ENCODE results near the gene LRRK2. TPM values are rescaled to one million over a fixed set of nuclear protein-coding genes. Genes with fewer than 3 reads are reported as not detected.
"Not testable (repeated sequence)": the region's sequence is repeated elsewhere in the genome, so short reads cannot be mapped to it uniquely, and the experiment has no call there.

LRRK2 gene
- polyA plus RNA-seq, 1 donor (not counting 4 experiments of a cell fraction or from before 2014, with no cell fraction given), result 0.25 TPM

- Histone ChIP-seq H3K36me3 (ENCODE audit: control insufficient read depth in 2 of 2, extremely low read depth in 1 of 2, insufficient read depth in 2 of 2, low read length in 2 of 2) (no peaks in the 10 kb centered on the region), H3K4me2 (ENCODE audit: control insufficient read depth, extremely low read depth, insufficient read depth, low read depth, low read length) (peak overlapping the region; percentile 17), H3K27me3 (ENCODE audit: control insufficient read depth, extremely low read depth, insufficient read depth, low read length) (no peaks in the 10 kb centered on the region), H3K4me3 (ENCODE audit: control insufficient read depth in 2 of 3, extremely low read depth in 1 of 3, insufficient read depth in 2 of 3, low read depth in 1 of 3, low read length in 3 of 3) (no peak overlapping the region), H4K20me1 (ENCODE audit: control insufficient read depth, extremely low read depth, insufficient read depth, low read length) (no peaks in the 10 kb centered on the region), H2AFZ (ENCODE audit: control insufficient read depth, low read length) (peak overlapping the region; percentile 46), H3K27ac (ENCODE audit: control insufficient read depth, insufficient read depth, low read length) (no peak overlapping the region), H3K9ac (ENCODE audit: control insufficient read depth, extremely low read depth, insufficient read depth, low read length) (no peak overlapping the region), H3K4me1 (ENCODE audit: control insufficient read depth, extremely low read depth, insufficient read depth, low read length) (peaks cover 3% of the 10 kb centered on the region), H3K9me1 (ENCODE audit: control insufficient read depth, extremely low read depth, insufficient read depth, low read length) (no peaks in the 10 kb centered on the region), H3K79me2 (ENCODE audit: control insufficient read depth, insufficient read depth, low read length) (no peaks in the 10 kb centered on the region), H3K9me3 (ENCODE audit: control insufficient read depth, low read depth, low read length) (no peaks in the 10 kb centered on the region)
- DNase-seq (ENCODE audit: low read depth, low spot score) (no peak), FAIRE-seq (no peak)
- dilution Hi-C loops (cut with MboI; ENCODE audit: extremely low pct_ligation_motif_present, low sequenced_read_pairs), result no loop called here
- no peak for TF ChIP-seq CTCF (optimal IDR thresholded peaks at IDR 0.05 in 1 of 3, IDR thresholded peaks at IDR 0.05 in 1 of 3, conservative IDR thresholded peaks at IDR 0.05 in 1 of 3; ENCODE audit: extremely low read depth in 1 of 3, insufficient read depth in 2 of 3, low read length in 3 of 3)
- TF ChIP-seq EZH2 (IDR thresholded peaks at IDR 0.05; ENCODE audit: low read length), result no peak
Measured at GRCh38 chr12:40248034-40248433, 23.2 kb downstream of the LRRK2 start.

- H3K9me1 ChIP-seq (ENCODE audit: control insufficient read depth, extremely low read depth, insufficient read depth, low read length), result no peaks in the 10 kb centered on the region
- H3K79me2 ChIP-seq (ENCODE audit: control insufficient read depth, insufficient read depth, low read length), result no peaks in the 10 kb centered on the region
- H3K27me3 ChIP-seq (ENCODE audit: control insufficient read depth, extremely low read depth, insufficient read depth, low read length), result no peaks in the 10 kb centered on the region
- H3K9me3 ChIP-seq (ENCODE audit: control insufficient read depth, low read depth, low read length), result no peaks in the 10 kb centered on the region
- no peaks in the 10 kb centered on the region for H4K20me1 ChIP-seq (ENCODE audit: control insufficient read depth, extremely low read depth, insufficient read depth, low read length)
- no peaks in the 10 kb centered on the region for H3K36me3 ChIP-seq (ENCODE audit: control insufficient read depth in 2 of 2, extremely low read depth in 1 of 2, insufficient read depth in 2 of 2, low read length in 2 of 2)
- no peak overlapping the region for H3K27ac ChIP-seq (ENCODE audit: control insufficient read depth, insufficient read depth, low read length)
- DNase-seq (ENCODE audit: low read depth, low spot score) (no peak), FAIRE-seq (peak; percentile 59)
- H3K4me1 ChIP-seq (ENCODE audit: control insufficient read depth, extremely low read depth, insufficient read depth, low read length), result peaks cover 3% of the 10 kb centered on the region
- peak overlapping the region; percentile 17 for H3K4me2 ChIP-seq (ENCODE audit: control insufficient read depth, extremely low read depth, insufficient read depth, low read depth, low read length)
- H3K4me3 ChIP-seq (ENCODE audit: control insufficient read depth in 2 of 3, extremely low read depth in 1 of 3, insufficient read depth in 2 of 3, low read depth in 1 of 3, low read length in 3 of 3), result no peak overlapping the region
- no peak overlapping the region for H2AFZ ChIP-seq (ENCODE audit: control insufficient read depth, low read length)
- TF ChIP-seq CTCF (optimal IDR thresholded peaks at IDR 0.05 in 1 of 3, IDR thresholded peaks at IDR 0.05 in 1 of 3, conservative IDR thresholded peaks at IDR 0.05 in 1 of 3; ENCODE audit: extremely low read depth in 1 of 3, insufficient read depth in 2 of 3, low read length in 3 of 3) (no peak), EZH2 (IDR thresholded peaks at IDR 0.05; ENCODE audit: low read length) (no peak)
- dilution Hi-C loops (cut with MboI; ENCODE audit: extremely low pct_ligation_motif_present, low sequenced_read_pairs), result no loop called here
- H3K9ac ChIP-seq (ENCODE audit: control insufficient read depth, extremely low read depth, insufficient read depth, low read length), result no peak overlapping the region
Measured at GRCh38 chr12:40248585-40249297, 23.9 kb downstream of the LRRK2 start.

GRCh38 chr12:40250652-40251051 is 25.9 kb downstream of the LRRK2 start:
- H3K27me3 ChIP-seq (ENCODE audit: control insufficient read depth, extremely low read depth, insufficient read depth, low read length); H3K4me3 ChIP-seq (ENCODE audit: control insufficient read depth in 2 of 3, extremely low read depth in 1 of 3, insufficient read depth in 2 of 3, low read depth in 1 of 3, low read length in 3 of 3); H3K9ac ChIP-seq (ENCODE audit: control insufficient read depth, extremely low read depth, insufficient read depth, low read length); H3K9me1 ChIP-seq (ENCODE audit: control insufficient read depth, extremely low read depth, insufficient read depth, low read length); H3K9me3 ChIP-seq (ENCODE audit: control insufficient read depth, low read depth, low read length); H3K4me1 ChIP-seq (ENCODE audit: control insufficient read depth, extremely low read depth, insufficient read depth, low read length); H3K79me2 ChIP-seq (ENCODE audit: control insufficient read depth, insufficient read depth, low read length); H3K27ac ChIP-seq (ENCODE audit: control insufficient read depth, insufficient read depth, low read length); DNase-seq (ENCODE audit: low read depth, low spot score); H2AFZ ChIP-seq (ENCODE audit: control insufficient read depth, low read length); H3K36me3 ChIP-seq (ENCODE audit: control insufficient read depth in 2 of 2, extremely low read depth in 1 of 2, insufficient read depth in 2 of 2, low read length in 2 of 2); H4K20me1 ChIP-seq (ENCODE audit: control insufficient read depth, extremely low read depth, insufficient read depth, low read length); H3K4me2 ChIP-seq (ENCODE audit: control insufficient read depth, extremely low read depth, insufficient read depth, low read depth, low read length); dilution Hi-C loops (cut with MboI; ENCODE audit: extremely low pct_ligation_motif_present, low sequenced_read_pairs); FAIRE-seq: not testable (repeated sequence)

All from keratinocyte (primary cell).